Measurements from ENCODE around the gene KRT26. TPM values are rescaled to one million over a fixed set of nuclear protein-coding genes. Genes with fewer than 3 reads are reported as not detected.

The KRT26 gene
- total RNA-seq, 2 experiments from 2014 or later, result not detected

DNA sequence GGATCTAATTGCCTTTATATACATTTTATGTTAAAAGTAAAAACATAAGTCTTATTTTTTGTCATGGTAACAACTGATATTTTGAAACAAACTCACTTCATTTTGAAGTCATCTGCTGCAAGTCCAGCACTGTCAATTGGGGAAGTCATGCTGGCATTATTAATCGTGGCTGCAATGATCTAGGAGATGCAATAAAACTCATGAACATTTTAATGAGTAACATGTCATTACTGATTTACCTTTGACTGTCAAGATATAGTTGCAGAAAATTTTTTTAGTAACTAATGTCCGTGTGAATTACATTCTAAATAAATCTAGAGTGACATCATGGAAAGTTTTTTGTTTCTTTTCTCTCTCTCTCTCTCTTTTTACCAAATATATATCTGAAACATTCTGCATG is 51.1 kb downstream of the KRT26 start:
- POLR2A ChIA-PET, result no interaction called here
- Mint-ChIP-seq H3K27ac (no peak overlapping the region), H3K27me3 (peaks cover 39% of the 10 kb centered on the region), H3K9me3 (no peaks in the 10 kb centered on the region), H3K4me3 (no peak overlapping the region), H3K4me1 (ENCODE audit: low read depth) (no peaks in the 10 kb centered on the region), H3K36me3 (ENCODE audit: low read depth) (no peaks in the 10 kb centered on the region)
- CTCF ChIA-PET, result no interaction called here
- ATAC-seq (ENCODE audit: poor library complexity) (no peak), DNase-seq (no peak)
- TF ChIP-seq, protein P1, sequence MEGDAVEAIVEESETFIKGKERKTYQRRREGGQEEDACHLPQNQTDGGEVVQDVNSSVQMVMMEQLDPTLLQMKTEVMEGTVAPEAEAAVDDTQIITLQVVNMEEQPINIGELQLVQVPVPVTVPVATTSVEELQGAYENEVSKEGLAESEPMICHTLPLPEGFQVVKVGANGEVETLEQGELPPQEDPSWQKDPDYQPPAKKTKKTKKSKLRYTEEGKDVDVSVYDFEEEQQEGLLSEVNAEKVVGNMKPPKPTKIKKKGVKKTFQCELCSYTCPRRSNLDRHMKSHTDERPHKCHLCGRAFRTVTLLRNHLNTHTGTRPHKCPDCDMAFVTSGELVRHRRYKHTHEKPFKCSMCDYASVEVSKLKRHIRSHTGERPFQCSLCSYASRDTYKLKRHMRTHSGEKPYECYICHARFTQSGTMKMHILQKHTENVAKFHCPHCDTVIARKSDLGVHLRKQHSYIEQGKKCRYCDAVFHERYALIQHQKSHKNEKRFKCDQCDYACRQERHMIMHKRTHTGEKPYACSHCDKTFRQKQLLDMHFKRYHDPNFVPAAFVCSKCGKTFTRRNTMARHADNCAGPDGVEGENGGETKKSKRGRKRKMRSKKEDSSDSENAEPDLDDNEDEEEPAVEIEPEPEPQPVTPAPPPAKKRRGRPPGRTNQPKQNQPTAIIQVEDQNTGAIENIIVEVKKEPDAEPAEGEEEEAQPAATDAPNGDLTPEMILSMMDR (IDR thresholded peaks at IDR 0.05), result no peak
- H3K4me1 ChIP-seq (ENCODE audit: insufficient read depth, low read length), result no peaks in the 10 kb centered on the region
- no peaks in the 10 kb centered on the region for H3K9me3 ChIP-seq (ENCODE audit: control insufficient read depth in 1 of 2, insufficient read depth in 1 of 2, low read length in 2 of 2)
- no peak overlapping the region for H3K4me3 ChIP-seq (ENCODE audit: low read length)
- no peaks in the 10 kb centered on the region for H3K36me3 ChIP-seq (ENCODE audit: insufficient read depth, low read length)
- H3K27ac ChIP-seq (ENCODE audit: low read depth in 1 of 2, low read length in 2 of 2), result no peak overlapping the region
- H3K27me3 ChIP-seq (ENCODE audit: control insufficient read depth in 1 of 2, insufficient read depth in 2 of 2, low read length in 2 of 2), result peaks cover 0 to 7% of the 10 kb centered on the region in 2 experiments
- intact Hi-C loops (cut with DNase I, micrococcal nuclease), result loop anchor here in 1 of 2 experiments (10.0 kb wide), 1 partner anchor 156 kb away; the partner anchor contains the start of gene CCR7

DNA sequence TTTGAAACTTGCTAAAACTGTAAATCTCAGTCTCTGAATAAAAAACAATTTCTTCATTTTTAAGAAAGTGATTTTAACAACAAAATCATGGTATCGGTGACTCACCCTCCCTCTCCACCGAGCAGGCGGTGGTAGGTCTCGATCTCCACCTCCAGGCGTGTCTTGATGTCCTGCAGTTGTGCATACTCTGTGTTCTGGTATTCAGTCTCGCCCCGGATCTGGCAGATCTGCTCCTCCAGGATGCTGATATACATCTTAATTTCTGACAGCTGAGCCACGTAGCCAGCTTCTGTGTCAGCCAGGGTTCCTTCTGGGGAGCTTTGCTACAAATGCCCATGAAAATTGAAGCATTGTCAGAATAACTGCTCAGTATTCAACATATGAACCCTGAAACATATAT is 53.1 kb downstream of the KRT26 start:
- Mint-ChIP-seq H3K4me3 (no peak overlapping the region), H3K9me3 (no peaks in the 10 kb centered on the region), H3K27ac (no peak overlapping the region), H3K36me3 (ENCODE audit: low read depth) (no peaks in the 10 kb centered on the region), H3K27me3 (peaks cover 35% of the 10 kb centered on the region), H3K4me1 (ENCODE audit: low read depth) (no peaks in the 10 kb centered on the region)
- DNase-seq, result no peak
- Histone ChIP-seq H3K4me1 (ENCODE audit: insufficient read depth, low read length) (no peaks in the 10 kb centered on the region), H3K9me3 (ENCODE audit: control insufficient read depth in 1 of 2, insufficient read depth in 1 of 2, low read length in 2 of 2) (no peaks in the 10 kb centered on the region), H3K36me3 (ENCODE audit: insufficient read depth, low read length) (no peaks in the 10 kb centered on the region), H3K4me3 (ENCODE audit: low read length) (no peak overlapping the region), H3K27me3 (ENCODE audit: control insufficient read depth in 1 of 2, insufficient read depth in 2 of 2, low read length in 2 of 2) (no peaks in the 10 kb centered on the region), H3K27ac (ENCODE audit: low read depth in 1 of 2, low read length in 2 of 2) (no peak overlapping the region)
- CTCF ChIA-PET, result interaction anchor here (1.2 kb wide), 1 partner anchor 72 kb away, joined by 3 read pairs; no protein-coding TSS in a partner anchor
- ATAC-seq (ENCODE audit: poor library complexity), result no peak
- TF ChIP-seq, protein P1 (IDR thresholded peaks at IDR 0.05), result no peak
- POLR2A ChIA-PET, result interaction anchor here (0.6 kb wide), 1 partner anchor 128 kb away, joined by 3 read pairs; no protein-coding TSS in a partner anchor
- intact Hi-C loops (cut with DNase I, micrococcal nuclease), result no loop called here

DNA sequence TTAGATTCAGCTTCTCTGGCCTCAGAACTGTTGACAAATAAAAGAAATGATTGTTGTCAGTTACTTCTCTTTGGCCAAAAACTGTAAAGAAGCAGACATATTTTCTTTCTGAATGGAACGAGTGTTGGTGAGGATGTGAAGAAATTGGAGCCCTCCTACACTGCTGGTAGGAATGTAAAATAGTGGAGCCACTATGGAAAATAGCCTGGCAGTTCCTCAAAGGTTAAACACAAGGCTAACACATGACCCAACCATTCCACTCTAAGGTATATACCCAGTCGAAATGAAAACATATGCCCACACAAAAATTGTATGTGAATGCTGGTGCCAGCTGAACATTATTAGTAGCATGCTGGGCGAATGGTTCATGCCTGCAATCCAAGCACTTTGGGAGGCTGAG is 54.2 kb downstream of the KRT26 start:
- Histone ChIP-seq H3K27ac (ENCODE audit: low read depth in 1 of 2, low read length in 2 of 2) (no peak overlapping the region), H3K4me3 (ENCODE audit: low read length) (no peak overlapping the region), H3K36me3 (ENCODE audit: insufficient read depth, low read length) (no peaks in the 10 kb centered on the region), H3K4me1 (ENCODE audit: insufficient read depth, low read length) (no peaks in the 10 kb centered on the region), H3K9me3 (ENCODE audit: control insufficient read depth in 1 of 2, insufficient read depth in 1 of 2, low read length in 2 of 2) (no peaks in the 10 kb centered on the region), H3K27me3 (ENCODE audit: control insufficient read depth in 1 of 2, insufficient read depth in 2 of 2, low read length in 2 of 2) (no peaks in the 10 kb centered on the region)
- TF ChIP-seq, protein P1 (IDR thresholded peaks at IDR 0.05), result no peak
- peaks cover 30% of the 10 kb centered on the region for H3K27me3 Mint-ChIP-seq
- no peaks in the 10 kb centered on the region for H3K9me3 Mint-ChIP-seq
- H3K27ac Mint-ChIP-seq, result no peak overlapping the region
- DNase-seq, result no peak
- intact Hi-C loops (cut with DNase I, micrococcal nuclease), result no loop called here
- H3K4me3 Mint-ChIP-seq, result no peak overlapping the region
- POLR2A ChIA-PET, result no interaction called here
- no peaks in the 10 kb centered on the region for H3K36me3 Mint-ChIP-seq (ENCODE audit: low read depth)
- H3K4me1 Mint-ChIP-seq (ENCODE audit: low read depth), result no peaks in the 10 kb centered on the region
- no peak for ATAC-seq (ENCODE audit: poor library complexity)
- CTCF ChIA-PET, result no interaction called here

Other genes starting within 250 kb of the KRT26 start
- 100 to 1,000 TPM; 170 to 180 TPM for gene CCR7, start 206.7 kb downstream of the KRT26 start, total RNA-seq
- gene SMARCE1, start 124.4 kb downstream of the KRT26 start, total RNA-seq, result 10 to 100 TPM; 65.4 to 68.6 TPM
- not detected for gene KRT222, start 107.0 kb downstream of the KRT26 start, total RNA-seq
- gene KRT24, start 68.4 kb downstream of the KRT26 start, total RNA-seq, result not detected
- gene KRT25, start 16.9 kb downstream of the KRT26 start, total RNA-seq, result not detected
- not detected for gene KRT27, start 10.3 kb upstream of the KRT26 start, total RNA-seq
- gene KRT28, start 27.8 kb upstream of the KRT26 start, total RNA-seq, result not detected
- 10 to 100 TPM; 32.2 to 37.1 TPM for gene KRT10, start 50.4 kb upstream of the KRT26 start, total RNA-seq
- not detected for gene KRT12, start 95.0 kb upstream of the KRT26 start, total RNA-seq
- not detected for gene KRT20, start 113.0 kb upstream of the KRT26 start, total RNA-seq
- not detected for gene KRT23, start 165.4 kb upstream of the KRT26 start, total RNA-seq
- gene KRT39, start 194.7 kb upstream of the KRT26 start, total RNA-seq, result not detected
- gene KRT40, start 212.1 kb upstream of the KRT26 start, total RNA-seq, result not detected
- gene KRTAP3-3, start 222.0 kb upstream of the KRT26 start, total RNA-seq, result not detected
- gene KRTAP3-2, start 227.7 kb upstream of the KRT26 start, total RNA-seq, result not detected
- gene KRTAP3-1, start 236.9 kb upstream of the KRT26 start, total RNA-seq, result not detected

Data from CD4-positive, alpha-beta T cell (primary cell).